ENCODE measurements around the gene CAMK1D. TPM values are rescaled to one million over a fixed set of nuclear protein-coding genes. Genes with fewer than 3 reads are reported as not detected.

CAMK1D gene
- total RNA-seq, 1 donor from 2014 or later, result 6.5 TPM

DNA sequence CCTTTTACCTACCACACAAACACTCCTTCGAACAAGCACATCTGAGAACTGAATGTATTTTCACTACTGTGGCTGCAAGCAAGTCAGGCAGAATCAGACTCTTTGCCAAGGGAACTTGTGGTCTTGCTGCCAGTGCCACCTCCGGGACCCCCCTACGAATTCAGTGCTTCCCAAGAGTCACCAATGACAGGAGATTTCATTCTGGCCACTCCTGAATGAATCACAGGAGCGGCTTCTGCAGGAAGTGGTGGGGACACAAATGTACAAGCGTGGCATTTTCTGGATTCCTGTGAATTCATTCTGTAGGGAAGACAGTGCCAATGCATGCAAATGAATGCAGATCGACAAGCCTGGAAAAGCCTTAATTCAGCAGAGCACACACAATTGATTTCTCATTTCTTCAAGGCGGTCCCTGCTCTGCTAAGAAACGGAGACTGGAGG, 161.2 kb downstream of the CAMK1D start:
- H3K27ac Mint-ChIP-seq (ENCODE audit: unreplicated experiment), result peak overlapping the region; percentile 79
- H3K9me3 Mint-ChIP-seq, result no peaks in the 10 kb centered on the region
- DNase-seq (ENCODE audit: low read depth, low spot score), result no peak
- H3K27me3 Mint-ChIP-seq (ENCODE audit: low read depth), result no peaks in the 10 kb centered on the region
- H3K4me3 Mint-ChIP-seq, result no peak overlapping the region
- TF ChIP-seq, protein P1, sequence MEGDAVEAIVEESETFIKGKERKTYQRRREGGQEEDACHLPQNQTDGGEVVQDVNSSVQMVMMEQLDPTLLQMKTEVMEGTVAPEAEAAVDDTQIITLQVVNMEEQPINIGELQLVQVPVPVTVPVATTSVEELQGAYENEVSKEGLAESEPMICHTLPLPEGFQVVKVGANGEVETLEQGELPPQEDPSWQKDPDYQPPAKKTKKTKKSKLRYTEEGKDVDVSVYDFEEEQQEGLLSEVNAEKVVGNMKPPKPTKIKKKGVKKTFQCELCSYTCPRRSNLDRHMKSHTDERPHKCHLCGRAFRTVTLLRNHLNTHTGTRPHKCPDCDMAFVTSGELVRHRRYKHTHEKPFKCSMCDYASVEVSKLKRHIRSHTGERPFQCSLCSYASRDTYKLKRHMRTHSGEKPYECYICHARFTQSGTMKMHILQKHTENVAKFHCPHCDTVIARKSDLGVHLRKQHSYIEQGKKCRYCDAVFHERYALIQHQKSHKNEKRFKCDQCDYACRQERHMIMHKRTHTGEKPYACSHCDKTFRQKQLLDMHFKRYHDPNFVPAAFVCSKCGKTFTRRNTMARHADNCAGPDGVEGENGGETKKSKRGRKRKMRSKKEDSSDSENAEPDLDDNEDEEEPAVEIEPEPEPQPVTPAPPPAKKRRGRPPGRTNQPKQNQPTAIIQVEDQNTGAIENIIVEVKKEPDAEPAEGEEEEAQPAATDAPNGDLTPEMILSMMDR (conservative IDR thresholded peaks at IDR 0.05), result no peak
- peaks cover 3% of the 10 kb centered on the region for H3K36me3 Mint-ChIP-seq (ENCODE audit: low read depth)
- peaks cover 25% of the 10 kb centered on the region for H3K4me1 Mint-ChIP-seq

DNA sequence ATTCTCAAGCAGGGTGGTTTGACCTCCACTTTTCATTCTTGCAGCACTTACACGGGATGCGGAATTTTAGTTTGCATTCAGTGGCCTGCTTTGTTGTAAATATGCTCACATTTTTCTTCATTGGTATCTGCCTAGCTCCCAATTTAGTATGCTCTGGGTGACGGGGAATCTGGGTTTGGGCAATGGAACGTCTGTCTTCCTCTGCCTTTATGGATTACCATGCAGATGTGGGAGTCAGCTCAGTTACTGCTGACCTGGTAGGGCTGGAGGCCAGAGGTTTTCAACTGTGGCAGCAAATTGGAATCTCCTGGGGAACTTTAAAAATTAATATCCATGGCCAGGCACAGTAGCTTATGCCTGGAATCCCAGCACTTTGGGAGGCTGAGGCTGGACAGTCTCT, 161.6 kb downstream of the CAMK1D start:
- no peak for DNase-seq (ENCODE audit: low read depth, low spot score)
- TF ChIP-seq, protein P1 (conservative IDR thresholded peaks at IDR 0.05), result no peak
- Mint-ChIP-seq H3K9me3 (no peaks in the 10 kb centered on the region), H3K4me1 (peaks cover 25% of the 10 kb centered on the region), H3K4me3 (no peak overlapping the region), H3K27me3 (ENCODE audit: low read depth) (no peaks in the 10 kb centered on the region), H3K27ac (ENCODE audit: unreplicated experiment) (no peak overlapping the region), H3K36me3 (ENCODE audit: low read depth) (peaks cover 3% of the 10 kb centered on the region)

DNA sequence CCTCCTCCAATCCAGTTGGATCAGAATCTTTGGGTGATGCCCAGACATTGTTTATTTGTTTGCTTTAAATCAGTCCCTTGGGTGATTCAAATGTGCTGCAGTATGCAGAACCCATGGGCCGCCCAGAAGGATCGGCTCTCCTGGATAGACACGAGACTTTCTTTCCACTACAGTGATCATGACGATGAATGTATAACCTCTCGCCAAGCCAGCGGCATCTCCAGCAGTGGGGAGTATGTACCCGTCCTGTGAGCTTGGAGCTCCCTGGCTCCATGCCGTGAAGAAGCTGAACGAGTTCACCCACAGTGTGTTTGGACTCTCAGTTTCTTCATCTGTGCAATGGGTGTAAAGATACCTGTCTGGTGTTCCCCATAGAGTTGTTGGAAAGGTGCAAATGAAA, 162.3 kb downstream of the CAMK1D start:
- Mint-ChIP-seq H3K27ac (ENCODE audit: unreplicated experiment) (no peak overlapping the region), H3K27me3 (ENCODE audit: low read depth) (no peaks in the 10 kb centered on the region), H3K4me1 (peaks cover 25% of the 10 kb centered on the region), H3K4me3 (no peak overlapping the region), H3K9me3 (no peaks in the 10 kb centered on the region), H3K36me3 (ENCODE audit: low read depth) (peaks cover 3% of the 10 kb centered on the region)
- TF ChIP-seq, protein P1 (conservative IDR thresholded peaks at IDR 0.05), result no peak
- DNase-seq (ENCODE audit: low read depth, low spot score), result no peak

DNA sequence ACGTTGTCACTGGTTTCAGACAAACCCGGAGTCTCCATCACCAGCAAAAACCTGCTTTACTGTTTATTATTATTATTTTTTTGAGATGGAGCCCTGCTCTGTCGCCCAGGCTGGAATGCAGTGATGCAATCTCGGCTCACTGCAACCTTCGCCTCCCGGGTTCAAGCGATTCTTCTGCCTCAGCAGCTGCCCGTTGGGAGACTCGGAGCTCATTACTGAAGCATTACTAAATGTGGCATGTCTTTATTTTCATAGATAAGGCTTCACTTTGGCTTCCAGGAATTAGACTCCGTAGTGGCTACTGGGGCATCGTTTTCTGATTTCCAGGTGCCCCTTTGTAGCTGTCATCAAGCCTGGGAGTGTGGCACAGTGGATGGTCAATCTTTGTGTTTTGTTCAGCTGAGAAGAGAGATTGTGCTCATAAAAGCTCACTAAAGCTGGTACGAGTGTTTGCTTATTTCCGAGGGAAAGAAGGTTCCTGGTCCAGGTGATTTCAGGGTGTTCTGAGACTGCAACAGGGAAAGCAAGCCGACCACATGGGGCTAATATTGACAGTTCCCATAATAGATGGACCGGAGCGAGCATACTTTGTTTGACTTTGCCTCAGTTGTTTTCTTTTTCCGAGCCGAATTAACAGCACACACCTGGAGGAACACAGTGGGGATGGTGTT, 163.1 kb downstream of the CAMK1D start:
- DNase-seq (ENCODE audit: low read depth, low spot score), result no peak
- no peak overlapping the region for H3K4me3 Mint-ChIP-seq
- H3K36me3 Mint-ChIP-seq (ENCODE audit: low read depth), result peaks cover 3% of the 10 kb centered on the region
- peaks cover 21% of the 10 kb centered on the region for H3K4me1 Mint-ChIP-seq
- H3K9me3 Mint-ChIP-seq, result no peaks in the 10 kb centered on the region
- H3K27ac Mint-ChIP-seq (ENCODE audit: unreplicated experiment), result no peak overlapping the region
- TF ChIP-seq, protein P1 (conservative IDR thresholded peaks at IDR 0.05), result no peak
- H3K27me3 Mint-ChIP-seq (ENCODE audit: low read depth), result no peaks in the 10 kb centered on the region

DNA sequence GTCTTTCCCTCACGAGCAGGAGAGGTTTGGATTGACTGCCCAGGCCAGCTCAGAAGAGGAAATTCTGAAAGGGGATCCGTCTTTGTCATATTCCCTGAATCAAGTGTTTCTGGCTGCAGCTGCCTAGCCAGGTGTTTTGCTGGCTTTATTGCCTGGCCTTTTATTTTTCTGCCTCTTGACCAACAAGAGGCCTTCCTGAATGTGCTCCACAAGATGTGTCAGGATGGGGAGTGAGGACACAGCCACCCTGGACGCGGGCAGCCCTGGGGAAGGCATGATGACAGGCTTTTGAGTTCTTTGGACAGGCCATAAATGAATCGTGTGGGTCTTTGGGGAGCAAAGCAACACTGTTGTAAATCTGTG, 163.6 kb downstream of the CAMK1D start:
- peaks cover 3% of the 10 kb centered on the region for H3K36me3 Mint-ChIP-seq (ENCODE audit: low read depth)
- H3K4me1 Mint-ChIP-seq, result peaks cover 21% of the 10 kb centered on the region
- no peaks in the 10 kb centered on the region for H3K9me3 Mint-ChIP-seq
- no peak overlapping the region for H3K4me3 Mint-ChIP-seq
- no peak for DNase-seq (ENCODE audit: low read depth, low spot score)
- TF ChIP-seq, protein P1 (conservative IDR thresholded peaks at IDR 0.05), result no peak
- H3K27me3 Mint-ChIP-seq (ENCODE audit: low read depth), result no peaks in the 10 kb centered on the region
- H3K27ac Mint-ChIP-seq (ENCODE audit: unreplicated experiment), result no peak overlapping the region

Data from neural crest cell (in vitro differentiated cells).